CD4-positive, CD25-positive, alpha-beta regulatory T cell (primary cell): Measurements from ENCODE around the gene BEST2. TPM values are rescaled to one million over a fixed set of nuclear protein-coding genes. Genes with fewer than 3 reads are reported as not detected.

Experiments
- ATAC-seq, 2 donors: fragments of 150-1000 bp; cut with Tn5 transposase; one replicate each; pipeline ENCODE4 v1.10.0; 2021; ENCODE audit warnings: low read depth in 2 of 2, moderate number of reproducible peaks in 2 of 2, moderate library complexity in 1 of 2
- DNase-seq, 3 donors: peaks; one replicate each; pipeline versions ENCODE4 v3.0.0 to v3.0.0-alpha.2; 2012 to 2022; ENCODE audit warnings: mixed read lengths in 1 of 3
- H3K27ac ChIP-seq: one replicate; pipeline ENCODE4 v1.7.0; 2013; ENCODE audit warnings: mild to moderate bottlenecking, low read length; ENCODE audit not compliant: insufficient read depth, poor library complexity, severe bottlenecking
- H3K27me3 ChIP-seq: one replicate; pipeline ENCODE4 v1.7.0; 2013; ENCODE audit warnings: low read length; ENCODE audit not compliant: control insufficient read depth, insufficient read depth
- H3K36me3 ChIP-seq: one replicate; pipeline ENCODE4 v1.7.0; 2013; ENCODE audit warnings: mild to moderate bottlenecking, low read length, moderate library complexity; ENCODE audit not compliant: control insufficient read depth, insufficient read depth
- H3K4me1 ChIP-seq: 2 replicates; pipeline ENCODE4 v1.7.0; 2013; ENCODE audit warnings: mild to moderate bottlenecking, low read length; ENCODE audit not compliant: insufficient read depth, control insufficient read depth, poor library complexity, severe bottlenecking
- H3K4me3 ChIP-seq: one replicate; pipeline ENCODE4 v1.7.0; 2013; ENCODE audit warnings: low read depth, mild to moderate bottlenecking, low read length, moderate library complexity
- H3K9me3 ChIP-seq, 2 experiments: 1 replicate in 1 of 2; 2 replicates in 1 of 2; pipeline ENCODE4 v1.7.0; 2013; ENCODE audit warnings: low read length in 2 of 2, mild to moderate bottlenecking in 1 of 2, moderate library complexity in 1 of 2; ENCODE audit not compliant: control insufficient read depth in 2 of 2
- H3K27ac Mint-ChIP-seq, 3 donors: one replicate each; pipeline ENCODE4 v1.8.0; 2020 to 2022; ENCODE audit warnings: mild to moderate bottlenecking in 3 of 3, mixed read lengths in 3 of 3, moderate library complexity in 2 of 3
- H3K27me3 Mint-ChIP-seq: one replicate; pipeline ENCODE4 v1.8.0; 2022; ENCODE audit warnings: mild to moderate bottlenecking, mixed read lengths
- H3K36me3 Mint-ChIP-seq: one replicate; pipeline ENCODE4 v1.8.0; 2020; ENCODE audit warnings: mixed read lengths
- H3K4me1 Mint-ChIP-seq, 4 donors: one replicate each; pipeline ENCODE4 v1.8.0; 2020 to 2022; ENCODE audit warnings: mixed read lengths in 4 of 4, mild to moderate bottlenecking in 1 of 4
- H3K4me3 Mint-ChIP-seq, 4 donors: one replicate each; pipeline ENCODE4 v1.8.0; 2020 to 2022; ENCODE audit warnings: mild to moderate bottlenecking in 4 of 4, mixed read lengths in 4 of 4, moderate library complexity in 3 of 4
- H3K9me3 Mint-ChIP-seq, 7 donors: one replicate each; pipeline ENCODE4 v1.8.0; 2020 to 2022; ENCODE audit warnings: mixed read lengths in 7 of 7, mild to moderate bottlenecking in 3 of 7, moderate library complexity in 2 of 7
- polyA plus RNA-seq, 4 donors: library from polyadenylated mRNA; unstranded; fragments of 300-500 nt; fragmentation: Illumina TruSeq; gene quantifications; one replicate each; pipeline ENCODE4 v1.2.3, GENCODE V29; 2021
- total RNA-seq: library from RNA; stranded (reverse); gene quantifications from one replicate; pipeline ENCODE4 v1.2.3, GENCODE V29; 2022

The BEST2 gene
- total and polyA plus RNA-seq, 5 donors from 2014 or later, result not detected

- Histone ChIP-seq H3K36me3 (peaks cover 21% of the 10 kb centered on the region), H3K27ac (peak overlapping the region; percentile 93), H3K4me1 (peaks cover 53% of the 10 kb centered on the region), H3K27me3 (no peaks in the 10 kb centered on the region), H3K4me3 (peak overlapping the region; percentile 99), H3K9me3 (no peaks in the 10 kb centered on the region)
- H3K36me3 Mint-ChIP-seq, result peaks cover 25% of the 10 kb centered on the region
- DNase-seq, result peak in 2 of 3 donors; percentile 29 to 73
- peak overlapping the region; percentile 88 to 100 (median 94) for H3K4me3 Mint-ChIP-seq
- peak overlapping the region; percentile 20 to 97 (median 90) for H3K27ac Mint-ChIP-seq
- no peaks in the 10 kb centered on the region for H3K9me3 Mint-ChIP-seq
- ATAC-seq, result no peak
- peaks cover 5 to 74% (median 36%) of the 10 kb centered on the region in 4 donors for H3K4me1 Mint-ChIP-seq
- H3K27me3 Mint-ChIP-seq, result peaks cover 5% of the 10 kb centered on the region
These were observed 18.0 kb upstream of the BEST2 start for GRCh38 chr19:12733369-12734214.

GRCh38 chr19:12736995-12737834, 14.4 kb upstream of the BEST2 start, which contains the start of gene GET3:
Gene GET3 (plus strand): TSS chr19:12737497. CDS start chr19:12737506, 9 bp downstream.
- peaks cover 10% of the 10 kb centered on the region for H3K36me3 ChIP-seq
- no peaks in the 10 kb centered on the region for H3K27me3 ChIP-seq
- Mint-ChIP-seq H3K27me3 (no peaks in the 10 kb centered on the region), H3K36me3 (peaks cover 15% of the 10 kb centered on the region), H3K27ac (peak within 1 kb of the TSS; percentile 94 to 99 (median 97)), H3K9me3 (no peaks in the 10 kb centered on the region), H3K4me3 (peak within 1 kb of the TSS; percentile 91 to 100 (median 98)), H3K4me1 (peaks cover 5 to 54% (median 33%) of the 10 kb centered on the region in 4 donors)
- H3K4me3 ChIP-seq, result peak within 1 kb of the TSS; percentile 94
- ATAC-seq, result peak; percentile 85 to 88
- H3K4me1 ChIP-seq, result peaks cover 44% of the 10 kb centered on the region
- H3K27ac ChIP-seq, result peak within 1 kb of the TSS; percentile 89
- peak; percentile 70 to 94 (median 90) for DNase-seq
- H3K9me3 ChIP-seq, result no peaks in the 10 kb centered on the region

DNA sequence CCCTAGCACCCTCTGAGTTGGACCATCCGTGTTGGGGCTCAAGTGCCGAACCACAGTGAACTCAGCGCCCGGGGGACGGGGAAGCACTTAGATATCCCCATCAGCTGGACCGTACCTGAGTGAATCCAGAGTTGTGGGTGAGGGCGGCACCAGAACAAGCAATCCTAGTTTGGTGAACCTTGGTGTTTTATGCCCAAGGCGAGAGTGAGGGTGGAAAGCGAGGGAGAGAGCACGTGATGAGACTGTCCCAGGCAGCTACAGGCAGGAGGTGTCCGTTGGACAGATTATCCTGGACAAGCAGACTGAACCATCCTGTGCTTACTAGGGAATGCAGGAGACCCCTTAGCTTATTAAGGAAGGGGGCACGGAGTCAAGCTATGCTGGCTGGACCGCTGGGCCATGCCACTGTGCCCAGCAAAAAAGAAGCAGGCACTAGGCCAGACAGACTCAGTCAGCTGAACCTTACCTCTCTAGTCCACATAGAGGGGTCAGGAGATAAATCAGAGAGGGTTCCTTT, 13.7 kb upstream of the BEST2 start:
- Mint-ChIP-seq H3K27me3 (no peaks in the 10 kb centered on the region), H3K4me3 (peak overlapping the region; percentile 91 to 100 (median 98)), H3K27ac (peak overlapping the region in 2 of 3 donors; percentile 94 to 99), H3K4me1 (peaks cover 5 to 47% (median 30%) of the 10 kb centered on the region in 4 donors), H3K36me3 (peaks cover 16% of the 10 kb centered on the region), H3K9me3 (no peaks in the 10 kb centered on the region)
- Histone ChIP-seq H3K27ac (peak overlapping the region; percentile 89), H3K4me1 (peaks cover 37% of the 10 kb centered on the region), H3K27me3 (no peaks in the 10 kb centered on the region), H3K4me3 (peak overlapping the region; percentile 94), H3K36me3 (peaks cover 10% of the 10 kb centered on the region), H3K9me3 (no peaks in the 10 kb centered on the region)
- ATAC-seq, result no peak
- DNase-seq, result no peak

GRCh38 chr19:12745166-12745897, 6.3 kb upstream of the BEST2 start:
- H3K9me3 ChIP-seq, result peaks cover 0 to 8% of the 10 kb centered on the region in 2 experiments
- peaks cover 0 to 8% (median 3%) of the 10 kb centered on the region in 4 donors for H3K4me1 Mint-ChIP-seq
- no peak for ATAC-seq
- no peak overlapping the region for H3K27ac ChIP-seq
- H3K4me3 Mint-ChIP-seq, result no peak overlapping the region
- no peak for DNase-seq
- no peak overlapping the region for H3K4me3 ChIP-seq
- no peaks in the 10 kb centered on the region for H3K27me3 Mint-ChIP-seq
- H3K4me1 ChIP-seq, result no peaks in the 10 kb centered on the region
- H3K36me3 Mint-ChIP-seq, result peaks cover 26% of the 10 kb centered on the region
- no peaks in the 10 kb centered on the region for H3K27me3 ChIP-seq
- peaks cover 0 to 5% (median 0%) of the 10 kb centered on the region in 7 donors for H3K9me3 Mint-ChIP-seq
- no peak overlapping the region for H3K27ac Mint-ChIP-seq
- peaks cover 26% of the 10 kb centered on the region for H3K36me3 ChIP-seq

DNA sequence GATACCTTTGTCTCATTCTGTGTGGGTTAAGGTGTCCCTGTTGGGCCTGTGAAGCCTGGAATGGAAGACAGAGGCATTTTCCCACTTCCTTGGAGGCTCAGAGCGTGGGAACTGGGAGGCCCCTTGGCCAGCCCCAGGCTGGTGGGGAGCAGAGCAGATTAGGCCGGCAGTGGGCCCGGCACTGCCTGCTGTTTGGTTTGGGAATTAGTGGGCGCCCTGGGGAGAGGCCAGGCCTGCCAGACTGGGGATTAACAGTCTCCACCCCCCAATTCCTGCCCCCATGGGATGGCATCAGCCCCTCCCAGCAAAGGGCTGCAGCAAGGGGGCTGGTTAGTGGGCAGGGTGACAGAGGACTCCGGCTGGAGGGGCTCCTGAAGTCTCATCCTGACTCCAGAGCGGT, 3.1 kb upstream of the BEST2 start:
- peaks cover 0 to 8% of the 10 kb centered on the region in 2 experiments for H3K9me3 ChIP-seq
- H3K4me1 ChIP-seq, result no peaks in the 10 kb centered on the region
- H3K36me3 ChIP-seq, result peaks cover 18% of the 10 kb centered on the region
- ATAC-seq, result no peak
- no peak overlapping the region for H3K27ac ChIP-seq
- H3K27me3 ChIP-seq, result no peaks in the 10 kb centered on the region
- no peak overlapping the region for H3K27ac Mint-ChIP-seq
- peaks cover 3% of the 10 kb centered on the region for H3K27me3 Mint-ChIP-seq
- no peak overlapping the region for H3K4me3 ChIP-seq
- peaks cover 16% of the 10 kb centered on the region for H3K36me3 Mint-ChIP-seq
- no peak overlapping the region for H3K4me3 Mint-ChIP-seq
- H3K4me1 Mint-ChIP-seq, result peaks cover 0 to 5% (median 2%) of the 10 kb centered on the region in 4 donors
- H3K9me3 Mint-ChIP-seq, result peaks cover 0 to 5% (median 0%) of the 10 kb centered on the region in 7 donors
- DNase-seq, result no peak

GRCh38 chr19:12749938-12750521, 1.6 kb upstream of the BEST2 start:
- Mint-ChIP-seq H3K4me3 (no peak overlapping the region), H3K36me3 (peaks cover 16% of the 10 kb centered on the region), H3K27ac (no peak overlapping the region), H3K9me3 (peaks cover 0 to 5% (median 0%) of the 10 kb centered on the region in 7 donors), H3K4me1 (peaks cover 0 to 5% (median 2%) of the 10 kb centered on the region in 4 donors), H3K27me3 (peaks cover 6% of the 10 kb centered on the region)
- H3K4me3 ChIP-seq, result no peak overlapping the region
- no peak for DNase-seq
- no peaks in the 10 kb centered on the region for H3K27me3 ChIP-seq
- H3K27ac ChIP-seq, result no peak overlapping the region
- H3K4me1 ChIP-seq, result no peaks in the 10 kb centered on the region
- H3K36me3 ChIP-seq, result peaks cover 18% of the 10 kb centered on the region
- no peak for ATAC-seq
- peaks cover 0 to 8% of the 10 kb centered on the region in 2 experiments for H3K9me3 ChIP-seq
